Endometrium (tissue), 2 donors: ENCODE results near the gene TXK.
A peak's percentile ranks its signal among the peaks of the same experiment; 100 is the strongest.
"Not testable (repeated sequence)": the region's sequence is repeated elsewhere in the genome, so short reads cannot be mapped to it uniquely, and the experiment has no call there.

Experiments used
- FAIRE-seq: peaks from 2 replicates; lab custom pipeline; 2012; peaks lifted over from hg19 to GRCh38; lab: Jason Lieb, UNC
- donor health status: control.
- donor health status: control.

The TXK gene

DNA sequence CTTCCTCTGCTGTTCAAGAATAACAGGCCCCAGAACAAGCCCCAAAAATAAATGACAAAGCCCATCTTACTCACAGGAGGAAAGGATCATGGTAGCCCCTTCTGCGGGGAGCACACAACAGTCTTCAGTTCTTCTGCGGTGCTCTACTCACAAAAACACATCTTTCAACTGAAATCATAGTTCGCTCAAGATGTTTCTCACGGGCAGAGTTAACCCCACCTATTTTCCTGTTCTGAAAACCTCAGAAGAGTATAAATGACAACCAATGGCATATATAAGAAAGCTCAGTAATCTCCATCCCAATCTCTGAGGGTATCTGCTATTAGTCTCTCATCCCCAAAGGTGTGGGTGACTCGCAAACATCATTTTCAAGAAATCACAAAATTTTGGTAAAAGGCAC lies at the start of gene TXK:
TXK (minus strand) TSS at position 170 of the 400 bp plus-strand sequence; CDS start at position 90, 80 bp downstream.
- no peak for FAIRE-seq

DNA sequence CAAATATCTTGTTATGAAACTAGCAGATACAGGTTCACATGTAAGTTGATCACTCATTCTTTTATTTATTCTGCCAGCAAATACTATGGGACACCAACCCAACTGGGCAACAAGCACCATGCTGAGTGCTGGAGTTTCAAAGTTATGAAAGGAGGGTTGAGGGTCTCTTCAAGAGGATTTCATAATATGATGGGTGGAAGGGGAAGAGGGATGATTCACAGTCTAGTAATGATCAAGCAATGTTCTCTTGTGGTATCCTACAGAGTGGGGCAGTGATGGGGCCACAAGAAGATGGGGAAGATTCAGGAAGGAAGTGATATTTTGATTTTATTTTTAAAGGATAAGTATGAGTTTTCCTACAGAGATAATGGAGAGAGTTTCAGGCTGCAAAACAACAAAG lies 46.2 kb upstream of the TXK start:
- FAIRE-seq: no peak

DNA sequence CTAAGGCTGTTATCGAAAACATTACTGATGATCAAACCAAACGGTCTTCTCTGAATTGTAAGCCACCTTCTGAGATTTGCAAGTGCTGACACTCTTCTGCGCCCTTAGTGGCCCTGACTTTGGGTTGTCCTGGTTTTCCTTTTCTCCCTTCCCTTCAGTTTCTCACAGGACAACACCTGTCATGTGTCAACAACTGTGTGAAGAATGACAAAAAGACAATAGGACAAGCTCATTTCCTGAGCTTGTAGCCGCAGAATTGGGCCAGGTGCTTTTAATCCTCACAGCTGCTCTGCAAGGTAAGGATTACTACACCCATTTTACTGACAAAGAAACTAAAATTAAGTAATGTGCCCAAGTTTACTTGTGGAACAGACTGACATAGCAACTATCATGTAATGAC lies 44.9 kb upstream of the TXK start:
- FAIRE-seq: no peak

DNA sequence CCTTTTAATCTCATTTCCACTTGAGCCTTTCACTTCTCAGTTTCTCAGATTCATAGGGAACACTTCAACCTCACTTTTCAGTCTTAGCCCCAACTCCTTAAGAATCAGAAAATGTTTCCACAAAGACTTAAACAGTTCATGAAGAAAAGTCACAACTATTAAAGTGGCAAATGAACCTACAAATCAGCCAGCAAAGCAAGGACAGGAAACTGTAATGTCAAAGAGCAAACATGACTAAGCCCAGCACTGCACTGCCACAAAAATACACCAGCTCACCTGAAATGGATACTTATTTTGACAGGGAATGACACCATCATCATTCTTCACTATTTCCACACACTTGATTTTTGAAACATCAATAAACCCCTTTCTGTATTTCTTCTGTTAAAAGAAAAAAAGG lies 41.8 kb upstream of the TXK start:
- FAIRE-seq: no peak

DNA sequence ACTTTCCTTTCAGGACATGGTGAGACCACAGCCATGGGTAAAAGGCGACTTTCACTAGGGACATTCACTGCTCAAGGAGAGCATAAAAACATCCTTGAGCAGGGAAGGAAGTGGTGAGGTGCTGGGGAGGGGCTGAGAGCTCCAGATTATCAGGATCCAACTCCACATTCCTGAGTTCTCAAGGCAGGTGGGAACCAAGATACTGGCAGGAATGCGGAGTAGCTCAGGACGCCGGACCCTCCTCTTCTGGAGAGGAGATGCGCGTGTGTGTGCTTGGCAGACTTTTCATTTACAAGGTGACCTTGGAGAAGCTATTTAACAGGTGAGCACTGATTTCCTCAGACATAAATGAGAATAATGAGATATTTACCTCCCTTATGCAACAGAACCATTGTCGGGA lies 41.3 kb upstream of the TXK start:
- FAIRE-seq: no peak

DNA sequence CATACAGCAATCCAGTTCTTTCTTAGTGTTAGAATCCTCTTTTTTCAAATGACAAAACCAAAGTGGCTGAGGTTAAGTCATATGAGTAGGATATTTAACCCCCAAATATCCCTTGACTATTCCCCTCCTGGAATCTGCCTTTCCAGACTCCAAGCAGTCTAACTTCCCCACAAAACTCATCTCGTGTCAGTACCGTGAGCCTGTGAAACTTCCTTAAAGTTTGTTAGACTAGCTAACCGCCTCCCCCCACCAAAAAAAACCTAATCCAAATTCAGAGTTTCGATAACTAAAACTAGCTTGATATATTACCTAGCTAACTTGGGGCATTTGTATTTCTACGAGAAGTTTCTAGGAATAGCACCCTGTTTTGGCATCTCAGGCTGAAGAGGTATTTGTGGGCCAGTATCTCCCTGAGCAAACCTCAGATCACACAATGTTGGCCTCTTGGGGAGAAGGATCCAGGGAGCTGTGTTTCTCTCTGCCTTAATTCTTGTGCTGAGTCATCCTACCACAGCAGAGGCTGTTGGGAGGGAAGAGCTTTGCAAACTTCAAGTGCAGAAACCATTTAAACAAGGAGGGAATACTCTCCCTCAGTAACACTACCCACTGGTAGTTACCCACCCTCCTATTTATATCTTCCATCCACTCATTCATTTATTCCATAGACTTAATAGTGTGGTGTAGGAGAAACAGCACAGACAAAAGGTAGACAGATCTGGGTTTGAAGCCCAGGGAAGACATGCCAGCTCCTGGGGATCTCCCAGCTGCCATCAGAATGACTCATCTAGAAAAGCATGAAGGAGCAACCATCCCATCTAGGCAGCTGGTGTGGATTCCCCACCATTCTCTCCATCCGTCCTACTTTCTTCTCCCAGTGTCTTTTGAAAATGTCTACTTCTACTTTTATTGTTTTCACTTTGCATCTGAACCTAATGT lies 39.3 kb upstream of the TXK start:
- no peak for FAIRE-seq

DNA sequence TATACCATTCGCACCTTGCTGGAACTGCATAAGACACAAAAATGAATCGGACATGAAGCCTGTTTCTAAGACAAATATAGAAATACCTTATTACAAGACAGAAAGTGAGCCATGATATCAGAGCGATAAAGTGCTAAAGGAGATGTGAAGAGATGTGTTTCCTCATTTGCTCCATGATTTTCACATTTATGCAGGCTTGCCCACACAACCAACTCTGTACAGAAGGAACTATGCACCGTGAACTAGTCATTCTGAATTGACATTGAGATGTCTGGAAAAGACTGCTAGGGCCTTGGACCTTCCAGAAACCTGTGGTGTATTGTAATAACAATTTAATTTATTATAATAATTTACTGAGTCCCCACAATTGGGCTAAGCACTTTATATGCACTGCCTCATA lies 38.6 kb upstream of the TXK start:
- no peak for FAIRE-seq

DNA sequence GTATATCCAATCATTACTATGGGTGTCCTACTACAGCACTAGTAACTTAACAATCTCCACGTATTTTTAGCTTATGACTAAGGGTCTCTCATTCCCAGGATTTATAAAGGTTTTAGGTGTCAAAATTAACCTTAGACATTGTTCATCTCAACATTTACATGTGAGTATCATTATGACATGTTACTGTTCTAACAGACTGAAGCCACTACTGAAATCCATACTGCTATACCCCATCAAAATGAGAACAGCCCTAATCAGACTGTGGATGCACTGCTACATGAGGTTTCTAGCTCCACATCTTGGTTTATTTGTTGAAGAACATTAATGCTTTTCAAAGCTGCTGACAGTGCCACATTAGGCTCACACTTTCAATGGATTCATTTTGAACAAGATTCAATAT lies 35.6 kb upstream of the TXK start:
- FAIRE-seq: no peak

DNA sequence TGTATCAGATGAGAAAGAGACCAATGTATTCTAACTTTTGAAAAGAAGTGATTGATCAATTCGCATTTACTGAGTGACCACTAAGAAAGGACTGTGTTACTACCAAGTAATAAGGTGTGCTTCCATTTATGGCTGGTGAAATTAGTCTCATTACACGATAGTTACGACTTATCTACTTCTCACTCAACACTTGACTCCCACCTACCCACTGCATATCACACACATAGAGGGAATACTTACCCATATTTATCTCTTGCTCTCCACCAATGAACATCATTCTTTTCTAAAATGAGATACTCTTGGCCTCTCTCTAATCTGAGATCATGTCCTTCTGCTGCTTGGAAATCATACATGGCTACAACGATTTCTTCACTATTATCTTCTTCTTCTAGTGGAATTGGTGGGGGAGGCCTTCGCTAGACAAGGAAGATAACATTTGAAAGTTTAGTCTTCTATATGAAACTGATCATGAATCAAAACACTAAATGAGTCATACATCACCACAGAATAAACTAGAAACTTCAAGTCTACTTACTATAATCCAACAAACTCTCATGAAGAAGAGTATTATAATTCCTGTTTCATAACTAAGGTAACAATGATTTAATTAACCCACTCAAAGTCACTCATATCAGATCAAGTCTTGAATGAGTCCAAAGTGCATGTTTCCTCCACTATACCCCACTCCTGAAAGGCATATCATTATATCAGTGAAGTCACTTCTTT lies 33.7 kb upstream of the TXK start:
- no peak for FAIRE-seq

DNA sequence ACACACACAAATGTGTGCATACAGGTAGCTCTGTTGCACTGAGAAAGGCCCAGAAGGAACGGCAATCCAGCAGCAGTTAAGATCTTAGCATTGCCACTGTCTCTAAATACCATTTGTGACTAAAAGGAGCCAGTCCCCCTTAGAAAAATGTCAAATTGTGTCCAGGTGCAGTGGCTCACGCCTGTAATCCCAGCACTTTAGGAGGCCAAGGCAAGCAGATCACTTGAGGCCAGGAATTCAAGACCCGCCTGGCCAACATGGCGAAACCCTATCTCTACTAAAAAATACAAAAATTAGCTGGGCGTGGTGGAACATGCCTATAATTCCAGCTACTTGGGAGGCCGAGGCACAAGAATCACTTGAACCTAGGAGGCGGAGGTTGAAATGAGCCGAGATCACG lies 30.5 kb upstream of the TXK start:
- FAIRE-seq: not testable (repeated sequence)

DNA sequence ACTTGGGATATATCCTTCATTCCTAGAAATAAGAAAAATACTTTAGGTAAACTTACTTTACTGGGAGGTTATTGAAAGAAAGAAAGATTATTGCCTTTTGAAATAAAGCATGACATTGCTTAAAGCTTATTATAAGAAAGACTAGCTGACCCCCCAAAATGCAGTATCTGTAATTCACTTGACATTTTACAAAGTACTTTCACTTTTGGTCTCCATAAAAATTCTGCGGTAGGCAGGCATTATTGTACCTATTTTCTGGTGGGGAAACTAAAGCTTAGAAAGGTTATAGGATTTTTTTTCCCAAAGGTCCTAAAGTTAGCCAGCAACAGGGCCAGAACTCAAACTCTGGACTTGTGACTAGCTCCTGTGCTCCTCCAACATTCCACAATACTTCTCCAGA lies 29.7 kb upstream of the TXK start:
- no peak for FAIRE-seq

DNA sequence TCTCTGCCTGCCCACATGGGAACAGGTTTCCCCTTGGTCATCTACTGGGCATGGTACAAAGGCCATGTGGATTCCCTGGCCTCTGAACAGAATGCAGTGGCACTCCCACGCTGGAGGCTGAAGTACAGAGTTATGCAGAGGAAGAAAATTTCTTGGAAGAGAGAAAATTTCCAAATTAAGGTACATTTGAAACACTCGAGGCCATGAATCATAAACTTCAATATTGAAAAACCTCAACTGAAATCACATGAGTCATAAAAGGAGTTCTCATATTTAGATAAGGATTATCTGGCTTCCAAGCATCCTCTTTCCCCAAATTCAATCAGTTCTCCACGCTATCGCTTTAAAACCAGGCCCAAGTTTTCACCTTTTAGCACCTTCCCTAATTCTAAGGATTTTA lies 28.1 kb upstream of the TXK start:
- FAIRE-seq: no peak

DNA sequence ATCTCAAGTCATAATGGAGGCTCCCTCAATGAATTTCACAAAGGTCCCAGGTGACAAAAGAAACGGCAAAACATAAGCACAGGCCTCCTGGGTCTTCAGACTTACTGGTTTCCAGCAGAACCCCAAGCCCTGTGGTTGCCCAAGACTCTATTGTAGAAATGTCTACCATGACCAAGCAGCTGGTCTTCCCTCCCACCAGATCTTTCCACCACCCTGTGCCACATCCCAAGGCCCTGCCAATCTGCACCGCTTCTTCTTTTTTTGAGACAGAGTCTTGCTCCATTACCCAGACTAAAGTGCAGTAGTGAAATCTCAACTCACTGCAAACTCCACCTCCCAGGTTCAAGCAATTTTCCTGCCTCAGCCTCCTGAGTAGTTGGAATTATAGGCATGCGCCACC lies 23.2 kb upstream of the TXK start:
- FAIRE-seq: no peak

DNA sequence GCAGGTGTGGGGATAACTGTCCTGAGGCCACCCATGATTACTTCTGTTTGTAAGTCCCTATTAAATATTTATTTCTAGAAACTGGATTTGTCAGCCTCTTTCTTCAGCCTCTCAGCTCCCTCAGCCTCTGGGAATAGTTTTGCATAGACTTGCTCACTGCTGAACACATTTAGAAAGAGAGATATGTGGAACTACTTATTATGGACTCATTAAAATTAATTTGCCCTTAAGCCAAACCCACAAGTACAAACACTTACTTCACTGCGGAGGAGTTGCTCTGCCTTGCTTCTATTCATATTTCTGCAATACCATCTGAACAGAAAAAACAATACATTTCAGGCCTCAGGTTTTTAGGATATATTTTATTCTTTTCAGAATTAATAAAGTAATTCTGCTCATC lies 22.4 kb upstream of the TXK start:
- FAIRE-seq: no peak

DNA sequence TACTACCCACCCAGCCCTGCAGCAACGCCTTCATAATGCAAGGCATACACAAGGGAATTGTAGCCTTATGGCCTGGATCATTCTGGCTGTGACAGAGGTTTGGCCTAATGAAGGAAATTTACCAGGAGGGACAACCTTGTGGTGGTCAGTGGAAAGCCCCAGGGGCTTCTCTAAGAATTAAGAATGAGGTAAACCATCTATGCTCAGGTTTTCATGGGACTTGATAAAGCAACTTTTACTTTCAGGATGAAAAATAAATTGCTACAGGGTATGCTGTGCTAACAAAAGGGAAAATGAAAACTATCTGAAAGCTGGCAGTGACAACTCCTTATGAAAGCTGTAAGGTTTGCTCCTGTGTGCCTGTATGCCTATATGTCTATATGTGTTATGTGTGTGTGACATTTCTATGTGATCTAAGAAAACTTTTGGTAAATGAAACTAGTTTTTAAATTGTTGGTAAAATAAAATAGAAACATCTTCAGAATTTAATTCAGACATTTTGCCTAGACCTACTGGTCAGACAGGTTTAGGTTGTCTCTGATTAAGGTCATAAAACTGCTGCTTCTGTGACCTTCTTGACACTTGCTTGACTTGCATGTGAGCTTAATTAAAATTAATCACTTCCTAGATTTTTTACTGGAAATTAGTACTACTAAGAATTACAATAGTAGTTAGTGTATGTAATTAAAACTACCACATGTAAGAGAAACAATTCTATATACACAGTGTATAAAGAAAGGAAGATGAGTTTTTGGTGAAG lies 19.9 kb upstream of the TXK start:
- FAIRE-seq: no peak

DNA sequence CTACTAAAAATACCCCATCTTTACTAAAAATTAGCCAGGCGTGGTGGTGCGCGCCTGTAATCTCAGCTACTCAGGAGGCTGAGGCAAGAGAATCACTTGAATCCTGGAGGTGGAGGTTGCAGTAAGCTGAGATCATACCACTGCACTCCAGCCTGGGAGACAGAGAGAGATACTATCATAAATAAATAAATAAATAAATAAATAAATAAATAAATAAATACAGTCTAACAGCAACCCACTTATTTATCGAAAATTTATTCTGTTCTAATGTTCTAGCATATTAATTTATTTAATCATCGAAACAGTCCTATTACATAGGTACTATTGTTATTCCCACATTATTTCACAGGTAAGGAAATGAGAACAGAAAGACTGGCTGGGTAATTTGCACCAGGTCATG lies 18.2 kb upstream of the TXK start:
- FAIRE-seq: no peak

DNA sequence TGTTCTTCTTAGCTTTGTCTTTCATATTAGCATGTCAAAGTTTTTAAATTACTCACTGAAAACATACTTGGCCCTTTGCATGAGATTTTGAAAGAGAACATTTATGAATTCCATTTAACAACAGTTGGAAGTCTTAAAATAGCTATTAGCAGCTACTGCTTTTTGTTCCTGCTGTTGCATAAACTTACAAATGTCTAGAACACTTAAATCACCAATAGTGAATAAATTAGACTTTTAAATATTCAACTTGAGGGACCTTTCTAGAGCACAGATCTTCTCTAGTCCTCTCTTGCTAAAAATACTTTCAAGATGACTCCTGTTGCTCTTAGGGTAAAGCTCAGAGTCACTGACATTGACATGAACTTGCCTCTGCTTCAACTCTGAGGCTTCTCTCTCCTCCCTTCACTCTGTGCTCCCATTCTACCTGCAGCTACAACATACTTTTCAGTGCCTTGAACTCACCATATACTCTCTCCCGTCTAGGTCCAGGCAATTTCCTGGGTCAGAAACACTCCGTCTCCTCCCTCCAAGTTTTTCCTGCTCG lies 15.8 kb upstream of the TXK start:
- FAIRE-seq: no peak

DNA sequence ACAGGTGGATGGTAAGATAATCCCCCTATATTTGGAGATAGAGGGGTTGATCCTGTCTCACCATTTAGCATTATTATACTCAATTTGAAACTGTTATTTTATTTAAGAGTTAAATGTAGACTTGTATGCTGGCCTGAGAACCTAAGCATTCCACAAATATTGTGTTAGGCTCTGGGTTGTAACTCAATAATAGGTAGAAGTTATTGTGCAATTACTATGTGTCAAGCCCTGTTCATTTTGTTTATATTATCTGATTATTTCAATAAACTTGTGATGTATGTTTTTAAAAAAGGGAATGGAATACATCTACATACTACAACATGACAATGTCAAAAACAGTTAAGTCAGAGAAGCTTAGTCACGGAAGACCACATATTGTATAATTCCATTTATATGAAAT lies 13.6 kb upstream of the TXK start:
- no peak for FAIRE-seq

DNA sequence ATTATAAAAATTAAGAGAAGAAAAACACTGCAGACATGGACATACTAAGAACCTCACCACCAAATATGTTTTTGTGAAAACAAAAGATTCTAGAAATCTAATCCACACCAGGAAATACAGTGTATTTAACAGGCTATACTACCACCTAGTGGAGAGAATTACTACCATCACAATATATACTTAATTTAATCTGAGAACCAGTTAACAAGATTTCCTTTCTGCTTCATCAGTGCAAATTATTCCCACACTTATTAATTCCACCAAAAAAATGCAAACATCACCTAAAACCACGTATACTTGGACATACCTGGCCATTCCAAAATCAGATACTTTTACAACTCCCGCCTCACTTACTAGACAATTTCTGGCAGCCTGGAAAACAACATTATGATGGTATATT lies 7.0 kb upstream of the TXK start:
- FAIRE-seq: peak; percentile 87

DNA sequence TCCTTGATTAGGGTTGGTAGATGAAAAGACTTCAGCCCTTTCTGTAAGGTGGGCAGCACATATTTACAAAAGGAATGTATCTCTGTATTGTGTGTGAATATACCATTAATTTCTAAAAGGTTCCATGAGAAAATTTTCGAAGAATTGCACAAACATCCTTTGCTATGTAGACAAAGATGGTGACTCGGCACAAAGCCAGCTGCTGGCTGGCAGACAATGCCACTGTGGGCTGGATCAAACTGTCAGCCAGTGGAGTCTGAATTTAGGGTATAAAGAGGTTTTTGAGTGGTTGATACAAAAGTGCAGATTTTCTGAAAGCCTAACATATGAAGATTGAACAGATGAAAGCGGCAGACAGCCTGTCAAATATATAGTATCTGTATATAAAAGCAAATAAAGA lies 5.6 kb upstream of the TXK start:
- no peak for FAIRE-seq

DNA sequence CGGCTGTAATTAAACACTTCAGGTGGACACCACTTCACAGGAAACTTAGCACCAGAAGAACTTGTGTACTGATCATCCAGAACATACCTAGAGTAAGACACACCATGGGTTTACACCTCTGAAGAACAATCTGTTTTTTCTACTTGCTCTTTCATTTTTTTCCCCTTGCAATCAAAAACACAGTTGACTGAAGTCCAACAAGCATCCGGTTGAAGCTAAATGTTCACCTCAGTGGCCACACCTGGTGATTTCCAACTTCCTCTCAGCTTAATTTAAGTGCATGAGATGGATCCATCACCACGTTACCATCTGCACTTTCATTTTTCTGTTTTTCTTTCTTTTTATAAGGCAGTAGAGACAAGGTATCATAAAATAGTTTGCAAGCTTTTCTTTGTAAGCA lies 4.9 kb upstream of the TXK start:
- no peak for FAIRE-seq

DNA sequence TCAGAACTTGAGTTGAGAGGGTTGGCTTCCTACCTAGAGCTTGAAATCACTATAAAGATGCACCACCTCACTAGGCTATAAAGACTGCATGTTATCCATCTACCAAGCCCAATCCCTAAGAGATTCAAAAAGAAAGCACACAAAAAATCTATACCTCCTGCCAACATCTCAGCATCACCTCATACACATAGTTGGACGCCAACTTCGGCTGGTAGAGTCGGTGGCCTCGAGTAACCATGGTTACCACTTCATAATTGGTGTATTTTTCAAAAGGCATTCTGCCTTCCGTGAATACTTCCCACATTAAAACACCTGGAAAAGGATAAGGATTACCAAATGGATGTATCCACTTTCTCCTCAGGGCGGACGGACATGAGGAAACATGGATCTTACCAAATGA lies 4.5 kb upstream of the TXK start:
- FAIRE-seq: no peak

DNA sequence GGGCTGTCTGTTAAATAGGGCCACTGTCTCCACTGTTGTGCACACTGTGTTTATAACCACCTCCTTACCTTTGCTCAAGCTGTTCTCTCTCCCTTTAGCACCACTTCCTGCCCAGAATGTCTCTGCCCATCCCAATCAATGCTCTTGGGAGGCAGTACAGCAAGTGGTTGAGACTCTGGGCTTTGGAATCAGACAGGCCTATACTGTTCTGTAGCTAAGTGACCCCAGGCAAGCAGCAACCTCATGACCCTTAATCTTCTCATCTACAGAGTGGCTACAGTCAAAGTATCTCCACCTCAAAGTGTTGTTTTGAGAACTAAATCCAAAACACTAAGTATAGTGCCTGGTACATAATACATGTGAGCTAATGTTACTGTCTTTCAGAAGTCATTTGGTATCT lies 3.8 kb upstream of the TXK start:
- FAIRE-seq: no peak
